ENCODE data around the gene ZCCHC2. TPM values are rescaled to one million over a fixed set of nuclear protein-coding genes. Genes with fewer than 3 reads are reported as not detected.

The ZCCHC2 gene
- total RNA-seq, 6 experiments from 2014 or later, result 4.6 to 7.1 (median 5.4) TPM

GRCh38 chr18:62512532-62512931, 10.3 kb upstream of the ZCCHC2 start:
- H3K4me3 Mint-ChIP-seq, result no peak overlapping the region
- no peak for TF ChIP-seq CTCF (IDR thresholded peaks at IDR 0.05)
- peaks cover 15% of the 10 kb centered on the region for H3K27me3 Mint-ChIP-seq (ENCODE audit: insufficient read depth)
- no peak for DNase-seq
- H3K27ac Mint-ChIP-seq, result no peak overlapping the region
- peaks cover 4% of the 10 kb centered on the region; the same call in 1 of the 2 replicates for H3K36me3 Mint-ChIP-seq (ENCODE audit: low read depth)
- no peaks in the 10 kb centered on the region for H3K4me1 Mint-ChIP-seq (ENCODE audit: low read depth)
- H3K9me3 Mint-ChIP-seq, result peaks cover 34% of the 10 kb centered on the region

GRCh38 chr18:62512996-62513395, 9.8 kb upstream of the ZCCHC2 start:
- TF ChIP-seq CTCF (IDR thresholded peaks at IDR 0.05), result no peak
- no peaks in the 10 kb centered on the region for H3K4me1 Mint-ChIP-seq (ENCODE audit: low read depth)
- H3K36me3 Mint-ChIP-seq (ENCODE audit: low read depth), result peaks cover 4% of the 10 kb centered on the region; the same call in 1 of the 2 replicates
- no peak overlapping the region for H3K4me3 Mint-ChIP-seq
- H3K27ac Mint-ChIP-seq, result no peak overlapping the region
- no peak for DNase-seq
- H3K9me3 Mint-ChIP-seq, result peaks cover 34% of the 10 kb centered on the region
- H3K27me3 Mint-ChIP-seq (ENCODE audit: insufficient read depth), result peaks cover 15% of the 10 kb centered on the region

GRCh38 chr18:62514570-62514969, 8.3 kb upstream of the ZCCHC2 start:
- H3K27me3 Mint-ChIP-seq (ENCODE audit: insufficient read depth), result peaks cover 11% of the 10 kb centered on the region
- H3K9me3 Mint-ChIP-seq, result peaks cover 34% of the 10 kb centered on the region
- H3K4me1 Mint-ChIP-seq (ENCODE audit: low read depth), result no peaks in the 10 kb centered on the region
- TF ChIP-seq CTCF (IDR thresholded peaks at IDR 0.05), result no peak
- no peak overlapping the region for H3K4me3 Mint-ChIP-seq
- DNase-seq, result no peak
- no peak overlapping the region for H3K27ac Mint-ChIP-seq
- H3K36me3 Mint-ChIP-seq (ENCODE audit: low read depth), result peaks cover 4% of the 10 kb centered on the region; the same call in 1 of the 2 replicates

GRCh38 chr18:62516242-62516641, 6.6 kb upstream of the ZCCHC2 start:
- Mint-ChIP-seq H3K27me3 (ENCODE audit: insufficient read depth) (peaks cover 11% of the 10 kb centered on the region; the same call in 1 of the 2 replicates), H3K4me1 (ENCODE audit: low read depth) (no peaks in the 10 kb centered on the region), H3K4me3 (no peak overlapping the region), H3K27ac (no peak overlapping the region), H3K36me3 (ENCODE audit: low read depth) (peaks cover 4% of the 10 kb centered on the region; the same call in 1 of the 2 replicates), H3K9me3 (peaks cover 34% of the 10 kb centered on the region)
- DNase-seq, result no peak
- no peak for TF ChIP-seq CTCF (IDR thresholded peaks at IDR 0.05)

GRCh38 chr18:62518460-62519375, 4.1 kb upstream of the ZCCHC2 start:
- H3K9me3 Mint-ChIP-seq, result peaks cover 12% of the 10 kb centered on the region
- TF ChIP-seq CTCF (IDR thresholded peaks at IDR 0.05), result no peak
- no peak overlapping the region for H3K4me3 Mint-ChIP-seq
- peaks cover 8% of the 10 kb centered on the region for H3K4me1 Mint-ChIP-seq (ENCODE audit: low read depth)
- no peak overlapping the region for H3K27ac Mint-ChIP-seq
- DNase-seq, result no peak
- no peaks in the 10 kb centered on the region; the same call in 1 of the 2 replicates for H3K36me3 Mint-ChIP-seq (ENCODE audit: low read depth)
- H3K27me3 Mint-ChIP-seq (ENCODE audit: insufficient read depth), result peaks cover 6% of the 10 kb centered on the region; the same call in 1 of the 2 replicates

Data from HFFc6 (cell line).